B cell (primary cell): ENCODE results near the gene AKT2. TPM values are rescaled to one million over a fixed set of nuclear protein-coding genes. Genes with fewer than 3 reads are reported as not detected.

Source experiments
- ATAC-seq: fragments of 200-7000 bp; cut with Tn5 transposase; one replicate; pipeline ENCODE4 v1.10.0; 2021; ENCODE audit warnings: low read depth, mild to moderate bottlenecking, moderate number of reproducible peaks, moderate library complexity
- CTCF ChIA-PET: fragments of 350-600 bp; sonication (Branson Sonifier 250); formaldehyde crosslinking; loops from one replicate; lab custom pipeline; 2021; ENCODE audit warnings: antibody characterized with exemption, inconsistent platforms; lab: Charles Lee
- POLR2A ChIA-PET: fragments of 350-600 bp; sonication (Branson Sonifier 250); formaldehyde crosslinking; loops from one replicate; lab custom pipeline; 2021; ENCODE audit warnings: antibody characterized with exemption; lab: Charles Lee
- DNase-seq: peaks from one replicate; pipeline ENCODE4 v3.0.0; 2013
- H2AFZ ChIP-seq: 2 replicates; pipeline ENCODE4 v1.6.1; 2012; ENCODE audit warnings: mild to moderate bottlenecking, low read depth, low read length; ENCODE audit not compliant: insufficient read depth, poor library complexity, severe bottlenecking
- H3K27ac ChIP-seq, 2 donors: 1 replicate in 1 of 2; 2 replicates in 1 of 2; pipeline ENCODE4 v1.5.1; 2012 to 2013; ENCODE audit warnings: low read length in 2 of 2, mild to moderate bottlenecking in 2 of 2, moderate library complexity in 1 of 2
- H3K27me3 ChIP-seq, 4 experiments: fragments of 200-600 bp in 1 of 4; sonication (generic) in 1 of 4; replicated peaks in 1 of 4; 1 replicate in 2 of 4; 2 replicates in 2 of 4; pipeline versions ENCODE4 v1.6.1 to v1.7.0; 2013 to 2016; ENCODE audit warnings: low read length in 3 of 4, mild to moderate bottlenecking in 2 of 4, mixed read lengths in 1 of 4, moderate library complexity in 1 of 4; ENCODE audit not compliant: insufficient read depth in 4 of 4, control insufficient read depth in 3 of 4; ENCODE audit errors: control extremely low read depth in 1 of 4
- H3K36me3 ChIP-seq, 2 experiments: replicated peaks in 1 of 2; 1 replicate in 1 of 2; 2 replicates in 1 of 2; pipeline versions ENCODE4 v1.6.1 to v1.7.1; 2013; ENCODE audit warnings: low read length in 1 of 2; ENCODE audit not compliant: insufficient read depth in 2 of 2, control insufficient read depth in 1 of 2; ENCODE audit errors: control extremely low read depth in 1 of 2, extremely low read depth in 1 of 2
- H3K4me1 ChIP-seq, 2 donors: fragments of 200-600 bp in 1 of 2; sonication (generic) in 1 of 2; 1 replicate in 1 of 2; 2 replicates in 1 of 2; pipeline versions ENCODE4 v1.5.1 to v1.6.1; 2013 to 2017; ENCODE audit warnings: low read length in 2 of 2; ENCODE audit not compliant: control insufficient read depth in 2 of 2, insufficient read depth in 2 of 2
- H3K4me2 ChIP-seq: replicated peaks from 2 replicates; pipeline ENCODE3; 2012; ENCODE audit warnings: mild to moderate bottlenecking, low read depth, low read length; ENCODE audit not compliant: poor library complexity, severe bottlenecking
- H3K4me3 ChIP-seq, 5 experiments: fragments of 200-600 bp in 1 of 5; sonication (generic) in 1 of 5; 1 replicate in 3 of 5; 2 replicates in 2 of 5; pipeline versions ENCODE4 v1.5.1 to v1.7.0; 2011 to 2016; ENCODE audit warnings: low read length in 4 of 5, mild to moderate bottlenecking in 4 of 5, low read depth in 2 of 5, control low read depth in 1 of 5, moderate library complexity in 1 of 5; ENCODE audit not compliant: insufficient read depth in 1 of 5; ENCODE audit errors: control extremely low read depth in 1 of 5, extremely low read depth in 1 of 5
- H3K79me2 ChIP-seq: fragments of 200-600 bp; sonication (generic); one replicate; pipeline ENCODE4 v1.6.0; 2016; ENCODE audit warnings: low read length; ENCODE audit not compliant: control insufficient read depth, insufficient read depth
- H3K9ac ChIP-seq: fragments of 200-600 bp; sonication (generic); 2 replicates; pipeline ENCODE4 v1.6.1; 2017; ENCODE audit warnings: mild to moderate bottlenecking, low read length, moderate library complexity
- H3K9me3 ChIP-seq, 3 donors: one replicate each; pipeline versions ENCODE4 v1.6.1 to v1.7.1; 2013; ENCODE audit warnings: low read length in 2 of 3; ENCODE audit not compliant: control insufficient read depth in 2 of 3, insufficient read depth in 1 of 3; ENCODE audit errors: control extremely low read depth in 1 of 3
- H4K20me1 ChIP-seq: 2 replicates; pipeline ENCODE4 v1.6.0; 2012; ENCODE audit warnings: mild to moderate bottlenecking, low read length; ENCODE audit not compliant: insufficient read depth, control insufficient read depth, poor library complexity, severe bottlenecking
- H3K27ac Mint-ChIP-seq: one replicate; pipeline ENCODE4 v1.8.0; 2021; ENCODE audit warnings: mixed read lengths
- H3K27me3 Mint-ChIP-seq: one replicate; pipeline ENCODE4 v1.8.0; 2021; ENCODE audit warnings: mixed read lengths
- H3K4me1 Mint-ChIP-seq: one replicate; pipeline ENCODE4 v1.8.0; 2021; ENCODE audit warnings: mixed read lengths
- H3K4me3 Mint-ChIP-seq: one replicate; pipeline ENCODE4 v1.8.0; 2021; ENCODE audit warnings: mixed read lengths
- H3K9me3 Mint-ChIP-seq: one replicate; pipeline ENCODE4 v1.8.0; 2022; ENCODE audit warnings: mixed read lengths; ENCODE audit not compliant: insufficient read depth
- CTCF ChIP-seq: fragments of 200-600 bp; IDR thresholded peaks from one replicate; pipeline ENCODE4 v1.8.0; 2022; ENCODE audit warnings: antibody characterized with exemption, mild to moderate bottlenecking
- EZH2 ChIP-seq: IDR thresholded peaks from 2 replicates; pipeline ENCODE4 v1.6.1; 2012; ENCODE audit warnings: borderline replicate concordance, low read depth, mild to moderate bottlenecking, moderate library complexity, low read length; ENCODE audit not compliant: insufficient read depth, poor library complexity, severe bottlenecking
- WGBS: methylation state at CpG from one replicate; pipeline ENCODE4 v1.1.5; 2013; ENCODE audit warnings: missing lambda C conversion rate; ENCODE audit not compliant: insufficient coverage; 5-methylcytosine and 5-hydroxymethylcytosine counted together
- intact Hi-C: fragments of 100-400 bp; cut with micrococcal nuclease; formaldehyde crosslinking; loops from one replicate; pipeline ENCODE4 v1.10.0; 2022
- polyA plus RNA-seq: library from polyadenylated mRNA; depleted of rRNA; stranded (reverse); fragments of >200 nt; gene quantifications from 2 replicates; pipeline ENCODE4 v1.2.3, GENCODE V29; 2012
- total RNA-seq, 2 donors: library from RNA; stranded (reverse); fragments of 120-200 nt in 1 of 2; gene quantifications; 1 replicate in 1 of 2; 2 replicates in 1 of 2; pipeline versions ENCODE4 v1.2.3 to v1.2.4, GENCODE V29; 2013 to 2022

The AKT2 gene
- total and polyA plus RNA-seq, 2 donors (not counting 1 experiment from before 2014, with no cell fraction given) = 195 to 243 TPM

GRCh38 chr19:40266912-40267600 is 18.1 kb downstream of the AKT2 start:
- Histone ChIP-seq H3K27me3 (no peaks in the 10 kb centered on the region), H4K20me1 (peaks cover 99% of the 10 kb centered on the region), H3K4me3 (no peak overlapping the region), H3K9ac (no peak overlapping the region), H3K27ac (no peak overlapping the region), H3K4me1 (peaks cover 3 to 9% of the 10 kb centered on the region in 2 donors), H3K79me2 (peaks cover 99% of the 10 kb centered on the region), H3K36me3 (peaks cover 0 to 44% of the 10 kb centered on the region in 2 experiments), H3K9me3 (peaks cover 0 to 4% (median 0%) of the 10 kb centered on the region in 3 donors), H2AFZ (no peak overlapping the region), H3K4me2 (no peak overlapping the region)
- ChIA-PET POLR2A (interaction anchor here (0.5 to 0.6 kb wide), 2 partner anchors 20 to 84 kb away, joined by 3 to 6 read pairs; no protein-coding TSS in a partner anchor), CTCF (no interaction called here)
- Mint-ChIP-seq H3K27ac (no peak overlapping the region), H3K27me3 (no peaks in the 10 kb centered on the region), H3K4me1 (peaks cover 38% of the 10 kb centered on the region), H3K4me3 (no peak overlapping the region), H3K9me3 (no peaks in the 10 kb centered on the region)
- no peak for TF ChIP-seq EZH2
- no peak for TF ChIP-seq CTCF
- no peak for DNase-seq
- intact Hi-C loops = no loop called here
- 94% methylated on average over 15 of the region's 15 CpGs for WGBS
- ATAC-seq = no peak

- Histone ChIP-seq H3K4me2 (no peak overlapping the region), H3K9ac (no peak overlapping the region), H3K36me3 (peaks cover 0 to 44% of the 10 kb centered on the region in 2 experiments), H4K20me1 (peaks cover 97% of the 10 kb centered on the region), H3K27ac (no peak overlapping the region), H3K4me1 (peaks cover 0 to 9% of the 10 kb centered on the region in 2 donors), H3K9me3 (peaks cover 0 to 4% (median 0%) of the 10 kb centered on the region in 3 donors), H3K4me3 (no peak overlapping the region), H3K27me3 (no peaks in the 10 kb centered on the region), H2AFZ (no peak overlapping the region), H3K79me2 (peaks cover 98% of the 10 kb centered on the region)
- no peak overlapping the region for H3K27ac Mint-ChIP-seq
- ATAC-seq (no peak), DNase-seq (no peak)
- no peaks in the 10 kb centered on the region for H3K9me3 Mint-ChIP-seq
- intact Hi-C loops = no loop called here
- no peak overlapping the region for H3K4me3 Mint-ChIP-seq
- CTCF ChIA-PET = no interaction called here
- TF ChIP-seq EZH2 (no peak), CTCF (no peak)
- POLR2A ChIA-PET = no interaction called here
- H3K27me3 Mint-ChIP-seq = no peaks in the 10 kb centered on the region
- H3K4me1 Mint-ChIP-seq = peaks cover 35% of the 10 kb centered on the region
- WGBS = 93% methylated on average over 17 of the region's 17 CpGs
These were observed 19.0 kb downstream of the AKT2 start for GRCh38 chr19:40266119-40266518.
